GM19467 (cell line): ENCODE results near the gene KIZ.
A peak's percentile ranks its signal among the peaks of the same experiment; 100 is the strongest.

Source experiments
- ATAC-seq: cut with Tn5 transposase; IDR thresholded peaks from one replicate; pipeline ENCODE4 v1.9.1; 2021; ENCODE audit warnings: mild to moderate bottlenecking, moderate library complexity; ENCODE audit not compliant: unreplicated experiment

The KIZ gene

GRCh38 chr20:21125849-21126580 is at the start of gene KIZ:
Gene KIZ, plus strand, starts transcription at chr20:21126082. Its CDS starts 34 bp downstream, at chr20:21126116.
- peak; percentile 97 for ATAC-seq

- no peak for ATAC-seq
Measured at GRCh38 chr20:21077809-21078345, 48.0 kb upstream of the KIZ start.

- no peak for ATAC-seq
Measured at GRCh38 chr20:21082584-21082983, 43.3 kb upstream of the KIZ start.

GRCh38 chr20:21083825-21084325 is 42.0 kb upstream of the KIZ start:
- ATAC-seq, result no peak

- ATAC-seq, result no peak
Measured at GRCh38 chr20:21087862-21088540, 37.9 kb upstream of the KIZ start.

- ATAC-seq, result no peak
Measured at GRCh38 chr20:21089391-21089790, 36.5 kb upstream of the KIZ start.

GRCh38 chr20:21090111-21090618 is 35.7 kb upstream of the KIZ start:
- no peak for ATAC-seq

- no peak for ATAC-seq
Measured at GRCh38 chr20:21090721-21091120, 35.2 kb upstream of the KIZ start.

- no peak for ATAC-seq
Measured at GRCh38 chr20:21092806-21093205, 33.1 kb upstream of the KIZ start.

- ATAC-seq, result peak; percentile 48
Measured at GRCh38 chr20:21096321-21097043, 29.4 kb upstream of the KIZ start.

GRCh38 chr20:21099751-21100577 is 25.9 kb upstream of the KIZ start:
- no peak for ATAC-seq

GRCh38 chr20:21100578-21101452 is 25.1 kb upstream of the KIZ start:
- no peak for ATAC-seq

- no peak for ATAC-seq
Measured at GRCh38 chr20:21101453-21101931, 24.4 kb upstream of the KIZ start.

GRCh38 chr20:21101932-21102575 is 23.8 kb upstream of the KIZ start:
- ATAC-seq, result no peak

GRCh38 chr20:21102603-21103311 is 23.1 kb upstream of the KIZ start:
- ATAC-seq, result peak; percentile 36

GRCh38 chr20:21103582-21104465 is 22.1 kb upstream of the KIZ start:
- no peak for ATAC-seq

GRCh38 chr20:21104466-21104761 is 21.5 kb upstream of the KIZ start:
- no peak for ATAC-seq
